ENCODE data around the gene EML4. TPM values are rescaled to one million over a fixed set of nuclear protein-coding genes. Genes with fewer than 3 reads are reported as not detected.

EML4 gene
- total and polyA plus RNA-seq, 10 of the 15 experiments (the other 5 are each of a cell fraction or from before 2014, with no cell fraction given): 23.1 to 91.3 (median 77.4) TPM

- Histone ChIP-seq H3K9me3 (replicated peaks; ENCODE audit: control insufficient read depth, insufficient read depth, low read length) (no peaks in the 10 kb centered on the region), H3K27me3 (replicated peaks in 1 of 2; ENCODE audit: control insufficient read depth in 2 of 2, insufficient read depth in 2 of 2, low read length in 1 of 2) (no peaks in the 10 kb centered on the region), H3K4me1 (ENCODE audit: control insufficient read depth, insufficient read depth, low read length) (no peaks in the 10 kb centered on the region), H3K4me2 (ENCODE audit: control insufficient read depth, insufficient read depth) (no peak overlapping the region), H2AFZ (ENCODE audit: control insufficient read depth, low read depth, low read length) (no peak overlapping the region), H3K9ac (ENCODE audit: control insufficient read depth, insufficient read depth, low read length) (no peak overlapping the region), H4K20me1 (ENCODE audit: control insufficient read depth, insufficient read depth) (no peaks in the 10 kb centered on the region), H3K79me2 (ENCODE audit: control insufficient read depth, insufficient read depth, low read length) (peaks cover 34% of the 10 kb centered on the region), H3K27ac (ENCODE audit: control insufficient read depth, insufficient read depth) (no peak overlapping the region), H3K36me3 (ENCODE audit: control insufficient read depth in 2 of 2, insufficient read depth in 2 of 2, low read length in 1 of 2) (peaks cover 3 to 5% of the 10 kb centered on the region in 2 experiments; a peak in 3 of 4 replicates), H3K4me3 (no peak overlapping the region)
- ChIA-PET RAD21 (ENCODE audit: unreplicated experiment) (no interaction called here), POLR2A (interaction anchor here (0.6 kb wide), 1 partner anchor 26 kb away, joined by 5 read pairs; no protein-coding TSS in a partner anchor), SMC1A (ENCODE audit: uncharacterized antibody, unreplicated experiment) (interaction anchor here (0.8 kb wide), 1 partner anchor 10 kb away, joined by 3 read pairs; no protein-coding TSS in a partner anchor), CTCF (interaction anchor here (0.6 to 1.0 kb wide), 2 partner anchors 458 to 777 kb away, joined by 3 read pairs; no protein-coding TSS in a partner anchor)
- intact Hi-C loops (cut with micrococcal nuclease; ENCODE audit: unreplicated experiment) (no loop called here), in situ Hi-C loops (cut with MboI) (no loop called here)
- FAIRE-seq: no peak
- WGBS (ENCODE audit: insufficient coverage, insufficient replicate concordance, low lambda C conversion rate, missing lambda C conversion rate): 88% methylated on average over 5 of the region's 5 CpGs
- no peak for ATAC-seq
- TF ChIP-seq RELB (IDR thresholded peaks at IDR 0.05; ENCODE audit: low read depth) (no peak), HCFC1 (IDR thresholded peaks at IDR 0.05; ENCODE audit: low read length) (no peak), CBX5 (IDR thresholded peaks at IDR 0.05; ENCODE audit: low read depth) (no peak), BHLHE40 (IDR thresholded peaks at IDR 0.05; ENCODE audit: borderline replicate concordance in 1 of 2, low read depth in 2 of 2, low read length in 1 of 2) (no peak), TCF12 (IDR thresholded peaks at IDR 0.05; ENCODE audit: low read depth, low read length) (no peak), NR2F1 (conservative IDR thresholded peaks at IDR 0.05) (no peak), GABPA (IDR thresholded peaks at IDR 0.05; ENCODE audit: low read depth) (no peak), ZNF217 (IDR thresholded peaks at IDR 0.05) (no peak), SP1 (IDR thresholded peaks at IDR 0.05; ENCODE audit: low read depth, low read length) (no peak), USF2 (IDR thresholded peaks at IDR 0.05; ENCODE audit: borderline replicate concordance, low read depth, low read length) (no peak), PRDM15 (CRISPR knock-in tag; IDR thresholded peaks at IDR 0.05) (no peak), RUNX3 (IDR thresholded peaks at IDR 0.05; ENCODE audit: low read length) (no peak), ZBTB4 (CRISPR knock-in tag; IDR thresholded peaks at IDR 0.05) (no peak), JUND (IDR thresholded peaks at IDR 0.05; ENCODE audit: low read depth, low read length) (no peak)
- no TSS peak for BruUV-seq (replicated peaks)
- DNase-seq (ENCODE audit: low read depth, low spot score): no peak
Measured at GRCh38 chr2:42217914-42218313, 48.8 kb downstream of the EML4 start.
